ENCODE data around the gene DPM1.

DNA sequence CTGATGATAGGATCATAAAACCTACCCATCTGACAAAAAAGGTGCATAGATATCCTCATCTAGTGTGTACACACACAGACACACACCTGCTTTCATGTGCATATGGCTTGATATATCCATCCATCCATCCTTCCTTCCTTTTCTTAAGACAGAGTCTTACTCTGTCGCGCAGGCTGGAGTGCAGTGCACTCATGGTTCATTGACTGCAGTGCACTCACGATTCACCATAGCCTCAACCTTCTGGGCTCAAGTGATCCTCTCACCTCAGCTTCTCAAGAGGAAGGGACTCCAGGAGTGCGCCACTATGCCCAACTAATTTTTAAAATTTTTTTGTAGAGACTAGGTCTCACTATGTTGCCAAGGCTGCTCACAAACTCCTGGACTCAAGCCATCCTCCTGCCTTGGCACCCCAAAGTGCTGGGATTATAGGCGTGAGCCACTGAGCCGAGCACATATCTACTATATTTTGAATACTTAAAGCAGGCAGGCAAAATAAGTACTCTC, 54.2 kb downstream of the DPM1 start:
- TF ChIP-seq, protein P1, sequence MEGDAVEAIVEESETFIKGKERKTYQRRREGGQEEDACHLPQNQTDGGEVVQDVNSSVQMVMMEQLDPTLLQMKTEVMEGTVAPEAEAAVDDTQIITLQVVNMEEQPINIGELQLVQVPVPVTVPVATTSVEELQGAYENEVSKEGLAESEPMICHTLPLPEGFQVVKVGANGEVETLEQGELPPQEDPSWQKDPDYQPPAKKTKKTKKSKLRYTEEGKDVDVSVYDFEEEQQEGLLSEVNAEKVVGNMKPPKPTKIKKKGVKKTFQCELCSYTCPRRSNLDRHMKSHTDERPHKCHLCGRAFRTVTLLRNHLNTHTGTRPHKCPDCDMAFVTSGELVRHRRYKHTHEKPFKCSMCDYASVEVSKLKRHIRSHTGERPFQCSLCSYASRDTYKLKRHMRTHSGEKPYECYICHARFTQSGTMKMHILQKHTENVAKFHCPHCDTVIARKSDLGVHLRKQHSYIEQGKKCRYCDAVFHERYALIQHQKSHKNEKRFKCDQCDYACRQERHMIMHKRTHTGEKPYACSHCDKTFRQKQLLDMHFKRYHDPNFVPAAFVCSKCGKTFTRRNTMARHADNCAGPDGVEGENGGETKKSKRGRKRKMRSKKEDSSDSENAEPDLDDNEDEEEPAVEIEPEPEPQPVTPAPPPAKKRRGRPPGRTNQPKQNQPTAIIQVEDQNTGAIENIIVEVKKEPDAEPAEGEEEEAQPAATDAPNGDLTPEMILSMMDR (IDR thresholded peaks at IDR 0.05; ENCODE audit: extremely low read depth in 1 of 2, insufficient read depth in 1 of 2, low read depth in 1 of 2, low read length in 2 of 2), result no peak
- TF ChIP-seq GATA2 (IDR thresholded peaks at IDR 0.05; ENCODE audit: insufficient read depth, insufficient read length, low read depth, low read length), result no peak
- TF ChIP-seq EZH2 (IDR thresholded peaks at IDR 0.05; ENCODE audit: borderline replicate concordance, low read depth, low read length, severe bottlenecking), result no peak
- TF ChIP-seq POLR2A (IDR thresholded peaks at IDR 0.05; ENCODE audit: low read depth, low read length), result no peak
- TF ChIP-seq POLR2AphosphoS5 (IDR thresholded peaks at IDR 0.05; ENCODE audit: insufficient read depth, low read depth, low read length), result no peak
- TF ChIP-seq MAX (IDR thresholded peaks at IDR 0.05; ENCODE audit: insufficient read depth, insufficient read length), result no peak
- no peak for TF ChIP-seq JUN (IDR thresholded peaks at IDR 0.05; ENCODE audit: borderline replicate concordance, insufficient read depth, insufficient read length, low read depth)
- no peak for TF ChIP-seq MYC (IDR thresholded peaks at IDR 0.05; ENCODE audit: low read depth, low read length)
